Left kidney (tissue), 2 donors: Measurements from ENCODE around the gene HYAL1. TPM values are rescaled to one million over a fixed set of nuclear protein-coding genes. Genes with fewer than 3 reads are reported as not detected.
A peak's percentile ranks its signal among the peaks of the same experiment; 100 is the strongest.
"Not testable (repeated sequence)": the region's sequence is repeated elsewhere in the genome, so short reads cannot be mapped to it uniquely, and the experiment has no call there.

ENCODE experiments used
- DNase-seq: peaks from one replicate; pipeline ENCODE4 v3.0.0-alpha.2; 2013
- polyA plus RNA-seq: library from polyadenylated mRNA; unstranded; fragments of 120-200 nt; gene quantifications from one replicate; pipeline ENCODE4 v1.2.1, GENCODE V29; 2013; ENCODE audit not compliant: insufficient read length

HYAL1 gene
- polyA plus RNA-seq, 1 donor, result 6.5 TPM

DNA sequence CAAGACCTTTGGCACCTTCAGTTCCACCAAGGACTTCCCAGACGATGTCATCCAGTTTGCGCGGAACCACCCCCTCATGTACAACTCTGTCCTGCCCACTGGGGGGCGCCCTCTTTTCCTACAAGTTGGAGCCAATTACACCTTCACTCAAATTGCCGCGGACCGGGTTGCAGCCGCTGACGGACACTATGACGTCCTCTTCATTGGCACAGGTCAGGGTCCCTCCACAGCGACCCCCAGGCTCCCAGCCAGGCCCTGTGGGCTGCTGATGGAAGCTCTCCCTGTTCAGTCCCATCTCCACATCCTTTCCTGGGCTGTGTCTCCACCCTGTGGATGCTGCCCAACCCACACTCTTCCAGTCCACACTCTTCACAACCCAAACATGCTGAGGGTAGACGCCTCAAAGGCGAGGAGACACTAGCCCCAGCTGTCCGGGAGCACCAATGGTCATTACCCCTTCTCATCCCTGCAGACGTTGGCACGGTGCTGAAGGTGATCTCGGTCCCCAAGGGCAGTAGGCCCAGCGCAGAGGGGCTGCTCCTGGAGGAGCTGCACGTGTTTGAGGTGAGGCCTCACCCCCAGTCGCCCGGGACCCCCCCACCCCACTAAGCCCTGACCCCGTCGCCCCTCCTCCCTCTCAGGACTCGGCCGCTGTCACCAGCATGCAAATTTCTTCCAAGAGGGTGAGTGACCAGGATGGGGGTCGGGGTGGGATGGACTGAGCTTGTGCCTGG is 28.8 kb downstream of the HYAL1 start:
- no peak for DNase-seq

DNA sequence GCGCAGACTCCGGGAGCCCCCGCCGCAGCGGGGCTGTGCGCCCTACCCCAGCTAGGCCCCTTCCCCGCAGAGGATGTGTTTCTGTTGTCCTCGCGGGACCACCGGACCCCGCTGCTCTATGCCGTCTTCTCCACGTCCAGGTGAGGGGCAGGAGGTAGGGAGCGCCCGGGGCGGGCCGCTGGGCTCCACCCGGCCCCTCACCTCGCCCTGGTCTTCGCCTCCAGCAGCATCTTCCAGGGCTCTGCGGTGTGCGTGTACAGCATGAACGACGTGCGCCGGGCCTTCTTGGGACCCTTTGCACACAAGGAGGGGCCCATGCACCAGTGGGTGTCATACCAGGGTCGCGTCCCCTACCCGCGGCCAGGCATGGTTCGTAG is 29.7 kb downstream of the HYAL1 start:
- DNase-seq, result no peak

DNA sequence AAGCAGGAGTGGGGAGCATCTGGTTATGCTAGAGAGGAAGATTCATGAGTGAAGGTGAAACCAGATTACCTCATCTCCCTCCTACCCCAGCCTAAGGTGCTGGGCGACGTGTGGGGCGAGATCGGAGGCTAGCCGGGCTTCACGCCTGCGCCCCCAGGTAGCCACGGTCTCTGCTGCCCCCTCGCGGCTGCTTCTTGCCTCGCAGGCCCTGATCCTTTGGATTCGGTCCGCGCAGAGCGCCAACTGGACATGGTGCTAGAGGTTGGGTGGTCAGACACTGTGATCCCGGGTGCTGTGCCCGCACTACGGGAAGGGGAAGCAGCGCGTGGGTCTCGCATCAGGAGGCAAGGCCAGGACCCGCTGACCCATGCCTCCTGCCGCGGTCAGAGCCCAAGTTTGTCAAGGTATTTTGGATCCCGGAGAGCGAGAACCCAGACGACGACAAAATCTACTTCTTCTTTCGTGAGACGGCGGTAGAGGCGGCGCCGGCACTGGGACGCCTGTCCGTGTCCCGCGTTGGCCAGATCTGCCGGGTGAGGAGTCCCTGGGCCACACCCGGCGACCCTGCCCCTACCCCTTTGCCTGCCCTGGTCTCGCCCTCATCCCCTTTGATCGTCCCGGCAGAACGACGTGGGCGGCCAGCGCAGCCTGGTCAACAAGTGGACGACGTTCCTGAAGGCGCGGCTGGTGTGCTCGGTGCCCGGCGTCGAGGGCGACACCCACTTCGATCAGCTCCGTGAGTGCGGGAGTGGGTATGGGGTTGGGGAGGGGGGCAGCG is 30.3 kb downstream of the HYAL1 start:
- DNase-seq, result peak; percentile 84

DNA sequence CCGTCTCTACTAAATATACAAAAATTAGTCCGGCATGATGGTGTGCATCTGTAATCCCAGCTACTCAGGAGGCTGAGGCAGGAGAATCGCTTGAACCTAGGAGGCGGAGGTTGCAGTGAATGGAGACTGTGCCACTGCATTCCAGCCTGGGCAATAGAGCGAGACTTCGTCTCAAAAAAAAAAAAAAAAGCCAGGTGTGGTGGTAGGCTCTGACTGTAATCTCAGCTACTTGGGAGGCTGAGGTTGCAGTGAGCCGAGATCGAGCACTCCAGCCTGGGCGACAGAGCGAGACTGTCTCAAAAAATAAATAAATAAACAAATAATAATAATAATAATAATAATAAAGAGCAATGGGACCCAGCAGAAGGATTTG is 30.9 kb downstream of the HYAL1 start:
- not testable (repeated sequence) for DNase-seq

DNA sequence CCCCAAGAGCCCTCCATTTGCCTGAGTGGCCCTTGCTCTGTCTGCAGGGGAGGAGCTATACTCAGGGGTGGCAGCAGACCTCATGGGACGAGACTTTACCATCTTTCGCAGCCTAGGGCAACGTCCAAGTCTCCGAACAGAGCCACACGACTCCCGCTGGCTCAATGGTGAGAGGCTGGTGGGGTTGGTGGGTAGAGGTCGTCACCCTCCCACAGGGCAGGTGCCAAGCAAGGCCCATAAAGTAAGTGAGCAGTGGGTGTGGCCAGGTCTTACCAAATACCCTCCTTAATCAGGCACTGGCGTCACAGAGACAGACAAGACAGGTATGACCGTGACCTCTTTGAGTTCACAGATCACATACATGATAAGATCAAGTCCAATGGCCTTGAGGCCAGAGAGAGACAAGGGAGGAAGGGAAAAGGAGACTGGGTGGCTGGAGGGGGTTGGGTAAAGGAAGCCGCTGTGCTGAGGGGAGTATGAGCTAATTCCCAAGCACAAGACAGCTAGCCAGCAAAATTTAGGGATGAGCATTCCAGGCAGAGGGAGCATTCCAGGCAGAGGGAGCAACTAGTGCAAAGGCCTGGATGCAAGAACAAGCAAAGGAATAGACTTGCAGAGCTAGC is 31.9 kb downstream of the HYAL1 start:
- no peak for DNase-seq

DNA sequence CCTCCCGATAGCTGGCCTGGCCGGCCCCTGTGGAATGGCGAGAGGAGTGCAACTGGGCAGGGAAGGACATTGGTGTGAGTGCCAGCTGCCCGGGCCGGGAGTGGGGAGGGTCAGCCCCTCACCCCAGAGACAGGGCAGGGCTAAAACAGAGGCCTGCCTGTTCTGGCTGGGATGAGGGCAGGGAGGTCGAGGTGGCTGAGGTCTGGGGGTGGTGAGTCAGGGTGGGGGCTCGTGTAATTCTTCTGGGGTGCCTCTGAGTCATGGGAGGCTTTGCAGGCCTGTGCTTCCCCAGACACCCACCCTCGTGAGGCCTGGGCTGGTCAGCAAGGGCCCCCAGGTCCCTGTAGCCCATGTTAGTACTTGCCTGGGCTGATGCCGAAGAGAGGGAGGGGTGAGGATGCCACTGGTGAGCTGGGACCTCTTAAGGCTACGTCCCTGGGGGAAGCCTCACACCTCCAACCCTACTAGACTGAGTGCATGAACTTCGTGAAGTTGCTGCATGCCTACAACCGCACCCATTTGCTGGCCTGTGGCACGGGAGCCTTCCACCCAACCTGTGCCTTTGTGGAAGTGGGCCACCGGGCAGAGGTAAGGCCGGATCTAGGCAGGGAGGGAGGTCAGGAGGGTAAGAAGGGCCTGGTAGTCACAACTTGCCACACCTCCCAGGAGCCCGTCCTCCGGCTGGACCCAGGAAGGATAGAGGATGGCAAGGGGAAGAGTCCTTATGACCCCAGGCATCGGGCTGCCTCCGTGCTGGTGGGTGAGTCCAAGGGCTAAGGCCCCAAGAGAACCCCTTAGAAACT is 32.8 kb downstream of the HYAL1 start:
- no peak for DNase-seq

DNA sequence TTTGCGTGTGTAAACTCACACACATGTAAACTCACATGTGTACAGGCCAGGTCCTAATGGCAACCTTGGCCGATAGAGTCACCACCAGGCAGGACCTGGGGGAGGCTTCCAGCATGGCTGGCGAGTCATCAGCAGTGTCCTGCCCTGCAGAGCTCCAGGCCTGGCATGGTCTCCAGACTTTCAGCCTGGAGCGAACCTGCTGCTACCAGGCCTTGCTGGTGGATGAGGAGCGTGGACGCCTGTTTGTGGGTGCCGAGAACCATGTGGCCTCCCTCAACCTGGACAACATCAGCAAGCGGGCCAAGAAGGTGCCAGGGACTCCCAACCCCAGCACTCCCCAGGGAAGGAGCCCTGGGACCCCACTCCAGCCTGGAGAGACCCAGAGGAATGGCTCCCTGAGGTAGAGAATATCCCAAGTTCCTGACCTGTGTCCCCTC is 33.4 kb downstream of the HYAL1 start:
- DNase-seq, result no peak

DNA sequence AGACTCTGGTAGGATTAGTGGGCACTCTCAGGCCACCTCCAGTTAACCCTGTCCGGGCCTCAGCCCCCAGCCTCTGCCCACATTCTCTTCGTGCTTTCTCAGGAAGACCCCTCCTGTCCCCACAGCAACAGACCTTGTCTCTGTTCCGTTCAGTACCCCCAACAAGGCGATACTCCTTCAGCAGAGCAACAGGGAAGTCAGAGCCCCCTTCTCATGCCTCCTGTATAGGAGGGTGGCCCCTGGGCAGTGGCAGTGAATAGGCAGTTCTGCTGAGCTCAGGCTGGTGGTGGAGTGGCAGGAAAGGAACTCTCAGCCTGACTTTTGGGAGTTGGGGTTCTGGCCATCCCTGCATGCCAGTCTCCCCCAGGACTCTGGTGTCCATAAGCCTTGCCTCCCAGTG is 33.9 kb downstream of the HYAL1 start:
- DNase-seq, result no peak

DNA sequence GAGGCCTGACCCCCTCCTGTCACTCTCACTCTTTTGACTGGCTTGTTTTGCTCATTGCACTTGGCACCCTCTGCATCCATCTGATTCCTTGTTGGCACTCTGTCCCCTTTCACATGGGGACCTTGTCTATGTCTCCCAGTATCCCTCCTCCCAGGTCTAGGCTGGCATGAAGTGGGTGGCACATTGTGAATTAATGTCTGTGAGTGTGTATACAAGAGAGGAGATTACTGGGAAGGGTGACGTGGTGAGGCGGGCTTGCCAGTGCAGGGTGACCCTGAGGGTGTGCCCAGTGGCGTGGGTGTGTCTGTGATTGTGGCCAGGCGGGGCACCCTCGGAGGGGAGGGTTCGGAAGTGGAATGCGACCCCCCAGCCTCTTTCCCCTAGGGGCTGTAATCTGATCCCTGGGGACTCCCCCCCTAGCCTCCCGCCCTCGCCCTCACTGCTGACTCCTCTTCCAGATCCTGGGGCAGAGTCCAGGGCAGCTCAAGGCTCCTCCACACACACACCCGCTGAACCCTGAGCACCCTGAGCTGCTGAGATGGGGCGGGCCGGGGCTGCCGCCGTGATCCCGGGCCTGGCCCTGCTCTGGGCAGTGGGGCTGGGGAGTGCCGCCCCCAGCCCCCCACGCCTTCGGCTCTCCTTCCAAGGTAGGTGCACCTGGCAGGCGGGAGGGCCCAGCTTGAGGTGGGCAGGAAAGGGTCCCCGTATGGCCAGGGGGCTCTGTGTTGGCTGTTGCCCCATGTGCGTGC is 34.5 kb downstream of the HYAL1 start, which contains the start of gene SEMA3B:
TSS of gene SEMA3B (plus strand) at position 445 of the 749 bp plus-strand sequence. CDS start at position 539, 94 bp downstream.
- no peak for DNase-seq

DNA sequence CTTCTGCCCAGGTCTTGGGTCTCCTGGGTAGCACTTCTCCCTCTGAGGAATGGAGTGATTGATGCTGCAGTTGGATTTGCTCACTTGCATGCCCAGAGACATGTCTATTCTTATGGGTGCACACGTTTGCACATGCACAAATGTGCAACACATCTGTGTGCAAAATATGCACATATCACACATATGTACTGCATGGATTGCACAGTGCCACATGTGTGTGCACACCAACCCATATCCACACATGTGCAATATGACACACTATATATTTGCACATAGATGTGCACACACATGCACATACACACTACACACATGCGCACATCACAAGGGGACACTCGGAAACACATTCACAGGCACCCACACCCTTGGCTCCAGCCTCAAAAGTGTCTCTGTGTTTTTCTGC is 35.1 kb downstream of the HYAL1 start:
- no peak for DNase-seq

DNA sequence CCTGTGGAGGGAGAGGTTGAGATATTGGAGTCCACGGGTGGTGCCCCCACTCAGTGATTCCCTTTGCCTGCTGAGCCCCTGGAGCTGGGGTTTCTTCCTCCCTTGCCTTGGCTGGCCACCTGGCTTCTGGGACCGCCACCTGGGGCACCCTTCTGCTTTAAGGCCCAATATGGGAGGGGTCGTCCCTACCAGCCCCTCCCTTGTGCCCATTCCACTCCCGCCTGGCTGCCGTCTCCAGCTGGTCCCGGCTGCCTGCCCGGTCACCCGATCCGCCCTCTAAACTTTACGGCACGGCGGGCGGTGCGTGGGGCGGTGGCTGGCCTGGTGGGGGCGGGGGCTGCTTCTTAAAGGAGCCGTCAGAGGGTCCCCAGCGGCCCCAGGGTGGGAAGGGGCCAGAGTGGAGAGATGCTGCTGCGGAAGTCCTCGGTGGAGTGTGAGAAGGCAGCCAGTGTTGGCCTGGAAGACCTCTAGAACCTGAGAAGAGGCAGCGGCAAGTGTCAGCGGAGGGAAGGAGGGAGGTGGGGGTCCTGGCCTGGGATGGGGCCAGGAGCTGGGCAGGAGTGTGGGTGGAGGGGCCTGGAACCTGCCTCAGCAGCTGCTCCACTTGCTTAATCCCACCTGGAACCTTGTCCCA is 36.0 kb downstream of the HYAL1 start:
- peak; percentile 73 for DNase-seq

DNA sequence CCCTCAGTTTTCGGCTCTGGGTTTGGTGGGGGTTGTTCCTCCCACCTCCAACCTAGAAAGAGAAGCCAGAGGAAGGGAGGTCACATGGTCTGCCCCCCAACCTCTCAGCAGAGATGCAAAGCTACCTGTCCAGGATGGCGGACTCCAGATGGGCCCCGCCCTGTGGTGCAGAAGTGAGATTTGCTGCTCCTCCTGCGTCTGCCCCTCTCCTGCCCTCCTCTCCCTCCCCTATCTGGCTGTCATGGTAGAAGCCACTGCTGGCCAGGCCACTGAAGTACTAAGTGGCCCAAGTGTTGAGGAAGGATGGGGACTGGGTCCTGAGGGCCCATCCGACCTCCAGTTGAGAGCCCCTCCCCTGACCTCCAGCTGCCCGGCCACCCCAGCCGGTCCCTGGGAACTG is 36.5 kb downstream of the HYAL1 start:
- DNase-seq, result no peak

DNA sequence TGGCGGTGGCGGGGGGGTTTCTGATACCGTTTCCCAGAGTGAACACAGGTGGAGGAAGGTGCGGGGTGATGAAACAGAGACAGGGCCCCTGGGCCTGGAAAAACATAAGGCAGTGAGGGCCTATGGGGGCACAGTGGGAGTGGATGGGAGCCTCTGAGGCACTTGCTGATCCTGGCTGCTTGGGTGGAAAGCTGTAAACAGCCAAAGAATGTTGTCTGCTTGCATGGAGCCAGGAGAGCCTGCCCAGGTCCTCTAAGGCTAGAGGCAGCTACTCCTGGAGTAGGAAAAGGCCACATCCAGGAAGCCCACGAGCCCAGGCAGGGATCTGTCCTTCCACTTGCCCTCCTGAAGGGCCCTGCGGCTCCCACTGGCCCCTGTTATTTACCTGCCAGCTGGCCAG is 37.4 kb downstream of the HYAL1 start:
- no peak for DNase-seq

DNA sequence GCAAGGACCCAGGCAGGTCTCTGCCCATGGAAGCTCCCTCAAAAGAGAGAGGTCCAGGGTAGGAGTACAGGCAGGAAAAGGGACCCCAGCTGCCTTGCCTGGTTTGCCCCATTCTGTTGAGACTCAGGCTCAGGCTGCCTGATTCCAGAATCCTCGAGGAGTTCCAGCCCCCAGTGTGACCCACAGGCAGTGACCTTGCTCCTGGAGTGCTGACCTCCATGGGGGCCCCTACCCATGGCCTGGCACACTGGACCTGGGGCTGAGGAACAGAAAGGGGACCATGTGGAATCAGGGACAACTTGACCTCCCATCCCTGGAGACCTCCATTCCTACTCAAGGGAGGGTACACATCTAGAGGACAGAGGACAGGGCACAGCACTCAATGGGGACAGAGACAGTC is 37.8 kb downstream of the HYAL1 start:
- DNase-seq, result no peak

DNA sequence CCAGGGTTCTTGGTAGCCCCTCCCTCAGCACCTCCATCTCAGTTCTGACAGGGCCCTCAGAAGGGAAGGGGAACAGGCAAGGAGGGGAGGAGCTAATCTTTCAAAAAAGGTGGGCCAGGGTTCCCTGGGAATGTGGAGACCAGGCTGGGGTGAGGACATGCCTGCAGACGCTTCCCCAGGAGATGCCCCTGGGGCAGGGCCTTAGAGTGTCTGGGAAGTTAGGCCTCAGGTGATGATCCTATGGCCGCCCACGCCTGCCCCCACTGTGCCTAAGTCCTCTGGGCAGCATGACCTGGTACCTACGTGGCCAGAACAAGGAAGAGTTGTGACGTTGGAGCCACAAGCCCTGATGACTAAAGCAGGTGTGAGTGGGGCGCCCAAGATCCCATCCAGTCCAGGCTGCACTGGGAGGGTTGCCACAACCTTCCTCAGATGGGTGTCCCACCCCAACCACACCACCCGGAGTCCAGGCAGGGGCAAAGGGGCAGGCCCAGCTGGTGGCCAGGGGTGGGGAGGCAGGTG is 38.3 kb downstream of the HYAL1 start:
- DNase-seq, result no peak

DNA sequence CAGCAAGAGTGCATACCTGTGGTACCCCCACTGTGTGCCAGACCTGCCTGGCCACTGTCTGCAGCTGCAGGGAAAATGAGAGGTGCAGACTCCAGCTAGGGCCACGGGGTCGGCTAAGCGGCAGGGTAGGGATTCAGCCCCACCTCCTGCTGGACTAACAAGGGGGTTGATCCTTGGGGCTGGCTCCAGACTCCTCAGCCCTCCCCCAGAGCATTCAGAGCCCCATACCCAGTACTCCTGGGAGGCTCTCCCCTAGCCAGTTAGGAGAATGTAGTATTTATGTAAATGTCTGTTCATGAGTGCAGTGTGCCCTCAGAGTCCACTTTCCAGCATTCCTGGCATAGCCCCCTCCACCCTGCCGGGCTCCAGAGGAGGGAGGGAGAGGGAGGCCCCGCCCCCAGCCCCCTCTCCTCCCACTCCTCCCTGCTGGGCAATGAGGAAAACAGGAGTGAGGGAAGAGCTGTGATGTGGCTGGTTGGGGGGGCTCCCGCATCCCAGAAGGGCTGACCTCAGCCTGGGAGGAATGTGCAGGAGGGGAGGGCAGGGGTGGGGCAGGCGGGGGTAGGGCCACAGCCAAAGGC is 38.9 kb downstream of the HYAL1 start:
- peak; percentile 96 for DNase-seq

DNA sequence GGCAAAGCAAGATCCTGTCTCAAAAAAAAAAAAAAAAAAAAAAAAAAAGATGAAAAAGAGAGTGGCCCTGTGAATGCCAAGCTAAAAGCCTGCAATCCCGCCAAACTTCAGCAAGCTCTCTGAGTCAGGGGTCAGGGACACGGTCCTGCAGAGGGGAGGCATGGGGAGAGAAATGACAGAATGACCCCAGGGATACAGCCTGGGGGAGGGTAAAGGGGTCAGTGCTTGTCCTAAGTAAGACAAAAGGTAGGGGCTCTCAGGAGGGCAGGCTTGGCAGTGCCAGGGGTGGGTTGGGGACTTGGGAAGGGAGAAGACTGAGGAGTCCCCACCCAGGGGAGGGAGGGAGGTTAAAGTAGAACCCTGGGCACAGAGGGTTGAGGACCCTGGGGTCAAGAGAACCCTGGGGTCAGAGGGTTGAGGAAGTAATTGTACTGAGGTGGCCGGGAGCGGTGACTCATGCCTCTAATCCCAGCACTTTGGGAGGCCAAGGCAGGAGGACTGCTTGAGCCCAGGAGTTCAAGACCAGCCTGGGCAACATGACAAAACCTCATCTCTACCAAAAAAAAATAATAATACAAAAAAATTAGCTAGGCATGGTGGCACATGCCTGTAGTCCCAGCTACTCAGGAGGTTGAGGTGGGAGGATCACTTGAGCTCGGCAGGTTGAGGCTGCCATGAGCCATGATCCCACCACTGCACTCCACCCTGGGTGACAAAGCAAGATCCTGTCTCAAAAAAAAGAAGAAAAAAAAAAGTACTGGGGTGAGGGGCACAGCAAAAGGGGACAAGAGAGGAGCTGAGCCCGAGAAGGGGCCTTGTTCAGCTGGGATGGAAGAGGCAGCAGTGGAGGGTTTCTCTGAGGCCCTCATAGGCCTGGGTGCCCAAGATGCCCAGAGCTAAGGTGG is 39.6 kb downstream of the HYAL1 start:
- no peak for DNase-seq

DNA sequence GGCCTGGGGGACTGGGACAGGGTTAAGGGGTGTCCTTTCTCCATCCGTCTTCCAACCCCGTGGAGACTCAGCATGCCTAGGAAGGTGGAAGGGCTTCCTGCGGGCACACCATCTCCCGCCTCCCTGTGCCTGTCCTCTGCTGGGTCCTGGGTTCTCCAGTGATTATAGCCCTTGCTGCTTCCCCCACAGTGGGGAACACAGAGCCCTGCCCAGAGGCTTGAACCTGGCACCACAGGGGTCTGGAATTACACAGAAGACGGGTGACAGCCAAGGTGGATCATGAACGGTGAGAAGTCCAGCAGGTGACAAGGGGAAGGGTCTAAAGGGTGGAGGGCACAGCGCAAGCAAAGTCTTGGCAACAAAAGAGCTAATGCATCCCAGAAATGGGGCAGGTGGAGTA is 40.6 kb downstream of the HYAL1 start:
- DNase-seq, result no peak

DNA sequence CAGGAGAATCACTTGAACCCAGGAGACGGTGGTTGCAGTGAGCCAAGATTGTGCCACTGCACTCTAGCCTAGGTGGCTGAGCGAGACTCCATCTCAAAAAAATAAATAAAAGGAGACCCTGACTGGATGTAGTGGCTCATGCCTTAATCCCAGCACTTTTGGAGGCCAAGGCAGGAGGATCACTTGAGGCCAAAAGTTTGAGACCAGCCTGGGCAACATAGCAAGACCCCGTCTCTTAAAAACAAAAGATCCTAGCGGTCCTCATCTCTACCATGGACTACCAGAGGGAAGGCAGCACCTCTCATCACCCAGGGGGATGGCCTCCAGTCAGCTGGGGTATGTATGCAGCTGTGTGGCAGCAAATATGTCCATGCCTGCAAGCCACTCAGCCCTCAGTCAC is 41.2 kb downstream of the HYAL1 start:
- not testable (repeated sequence) for DNase-seq
